ENCODE measurements around the gene MUL1.
"Not testable (repeated sequence)": the region's sequence is repeated elsewhere in the genome, so short reads cannot be mapped to it uniquely, and the experiment has no call there.

MUL1 gene

GRCh38 chr1:20526267-20526666, 18.3 kb upstream of the MUL1 start:
- no peak overlapping the region for H2AFZ ChIP-seq (ENCODE audit: low read length)
- H3K79me2 ChIP-seq (ENCODE audit: insufficient read depth, low read length): no peaks in the 10 kb centered on the region
- TF ChIP-seq EZH2phosphoT487 (IDR thresholded peaks at IDR 0.05; ENCODE audit: borderline replicate concordance): no peak
- no peak for TF ChIP-seq CTCF (conservative IDR thresholded peaks at IDR 0.05; ENCODE audit: low read length)
- no peak overlapping the region for H3K4me3 ChIP-seq (ENCODE audit: low read length, poor library complexity, severe bottlenecking)
- H3K4me2 ChIP-seq (ENCODE audit: low read depth, low read length, poor library complexity, severe bottlenecking): no peak overlapping the region
- no peaks in the 10 kb centered on the region for H3F3A ChIP-seq (ENCODE audit: low read depth)
- no peaks in the 10 kb centered on the region for H3K9me3 ChIP-seq (ENCODE audit: insufficient read depth, low read depth, low read length)
- H3K4me1 ChIP-seq (ENCODE audit: insufficient read depth, low read length, poor library complexity, severe bottlenecking): no peaks in the 10 kb centered on the region
- no peaks in the 10 kb centered on the region for H3K27me3 ChIP-seq (ENCODE audit: insufficient read depth, low read length, poor library complexity, severe bottlenecking)
- H4K20me1 ChIP-seq (ENCODE audit: insufficient read depth, low read length, poor library complexity, severe bottlenecking): no peaks in the 10 kb centered on the region
- no peaks in the 10 kb centered on the region for H3K9me2 ChIP-seq (replicated peaks; ENCODE audit: low read depth, low read length)
- H3K36me3 ChIP-seq (ENCODE audit: insufficient read depth, low read length): no peaks in the 10 kb centered on the region
- H3K9ac ChIP-seq (ENCODE audit: low read depth, low read length, poor library complexity, severe bottlenecking): no peak overlapping the region

GRCh38 chr1:20521960-20522861, 14.3 kb upstream of the MUL1 start:
- Histone ChIP-seq H3K4me1 (ENCODE audit: insufficient read depth, low read length, poor library complexity, severe bottlenecking) (no peaks in the 10 kb centered on the region), H2AFZ (ENCODE audit: low read length) (no peak overlapping the region), H3K79me2 (ENCODE audit: insufficient read depth, low read length) (no peaks in the 10 kb centered on the region), H3K9me2 (replicated peaks; ENCODE audit: low read depth, low read length) (no peaks in the 10 kb centered on the region), H3K36me3 (ENCODE audit: insufficient read depth, low read length) (no peaks in the 10 kb centered on the region), H3K9me3 (ENCODE audit: insufficient read depth, low read depth, low read length) (no peaks in the 10 kb centered on the region), H3K27me3 (ENCODE audit: insufficient read depth, low read length, poor library complexity, severe bottlenecking) (no peaks in the 10 kb centered on the region), H3K4me3 (ENCODE audit: low read length, poor library complexity, severe bottlenecking) (no peak overlapping the region), H3K4me2 (ENCODE audit: low read depth, low read length, poor library complexity, severe bottlenecking) (no peak overlapping the region), H4K20me1 (ENCODE audit: insufficient read depth, low read length, poor library complexity, severe bottlenecking) (no peaks in the 10 kb centered on the region), H3F3A (ENCODE audit: low read depth) (no peaks in the 10 kb centered on the region), H3K9ac (ENCODE audit: low read depth, low read length, poor library complexity, severe bottlenecking) (no peak overlapping the region)
- TF ChIP-seq EZH2phosphoT487 (IDR thresholded peaks at IDR 0.05; ENCODE audit: borderline replicate concordance) (no peak), CTCF (conservative IDR thresholded peaks at IDR 0.05; ENCODE audit: low read length) (peak; percentile 92)

DNA sequence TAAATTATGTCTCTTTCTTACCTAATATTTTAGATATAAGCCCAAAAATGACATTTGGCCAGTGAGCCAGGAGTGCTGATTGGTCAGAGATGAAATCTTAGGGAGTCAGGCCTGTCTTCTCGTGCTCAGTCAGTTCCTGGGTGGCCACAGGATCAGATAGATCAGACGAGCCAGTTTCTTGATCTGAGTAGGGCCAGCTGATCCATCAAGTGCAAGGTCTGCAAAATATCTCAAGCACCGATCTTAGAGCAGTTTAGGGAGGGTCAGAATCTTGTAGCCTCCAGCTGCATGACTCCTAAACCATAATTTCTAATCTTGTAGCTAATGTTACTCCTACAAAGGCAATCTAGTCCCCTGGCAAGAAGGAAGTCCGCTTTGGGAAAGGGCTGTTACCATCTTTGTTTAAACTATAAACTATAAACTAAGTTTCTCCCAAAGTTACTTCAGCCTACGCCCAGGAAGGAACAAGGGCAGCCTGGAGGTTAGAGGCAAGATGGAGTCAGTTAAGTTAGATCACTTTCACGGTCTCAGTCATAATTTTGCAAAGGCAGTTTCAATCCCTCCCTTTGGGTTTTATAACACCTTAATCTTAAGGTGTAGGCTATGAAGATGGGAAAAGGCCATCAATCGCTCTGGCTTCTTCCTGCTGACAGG, 11.8 kb upstream of the MUL1 start:
- H3K4me2 ChIP-seq (ENCODE audit: low read depth, low read length, poor library complexity, severe bottlenecking); H4K20me1 ChIP-seq (ENCODE audit: insufficient read depth, low read length, poor library complexity, severe bottlenecking); H3K9ac ChIP-seq (ENCODE audit: low read depth, low read length, poor library complexity, severe bottlenecking); H3F3A ChIP-seq (ENCODE audit: low read depth); H3K27me3 ChIP-seq (ENCODE audit: insufficient read depth, low read length, poor library complexity, severe bottlenecking); H3K4me1 ChIP-seq (ENCODE audit: insufficient read depth, low read length, poor library complexity, severe bottlenecking); H3K79me2 ChIP-seq (ENCODE audit: insufficient read depth, low read length); H3K9me3 ChIP-seq (ENCODE audit: insufficient read depth, low read depth, low read length); H3K4me3 ChIP-seq (ENCODE audit: low read length, poor library complexity, severe bottlenecking); H3K9me2 ChIP-seq (replicated peaks; ENCODE audit: low read depth, low read length); H3K36me3 ChIP-seq (ENCODE audit: insufficient read depth, low read length): not testable (repeated sequence)
- peak overlapping the region; percentile 27; the same call in 1 of the 2 replicates for H2AFZ ChIP-seq (ENCODE audit: low read length)

Data from Loucy (cell line).